HT1080 (cell line): ENCODE data around the gene GABBR1. TPM values are rescaled to one million over a fixed set of nuclear protein-coding genes. Genes with fewer than 3 reads are reported as not detected.

Experiments
- DNase-seq: peaks from one replicate; pipeline ENCODE4 v3.0.0-alpha.2; 2015; ENCODE audit warnings: low read depth
- total RNA-seq: library from RNA; depleted of rRNA; stranded (reverse); fragments of >200 nt; shearing (Covaris generic); gene quantifications from 2 replicates; pipeline ENCODE4 v1.2.3, GENCODE V29; 2014

Gene GABBR1
- total RNA-seq, 1 experiment from 2014 or later, result 10.4 TPM

DNA sequence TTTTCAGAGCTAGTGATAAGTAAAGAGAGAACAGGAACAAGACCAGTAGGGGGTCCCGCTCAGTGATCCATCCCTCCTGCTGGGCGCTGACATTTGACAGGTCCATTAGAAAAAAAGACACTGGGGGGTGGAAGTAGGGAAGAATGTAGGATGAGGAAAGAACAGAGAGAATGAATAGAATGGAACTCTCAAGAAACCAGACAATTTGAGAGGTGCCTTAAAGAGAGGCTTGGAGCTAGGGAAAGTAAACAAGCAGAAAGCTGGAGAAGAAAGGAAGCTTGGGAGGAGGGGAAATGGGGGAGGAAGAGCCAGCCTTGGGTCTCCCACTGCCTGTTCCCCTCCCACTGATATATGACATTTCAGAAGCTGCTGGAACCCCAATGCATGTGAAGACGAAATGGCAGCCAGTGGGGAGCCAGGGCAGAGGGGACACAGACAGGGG, 8.4 kb downstream of the GABBR1 start:
- no peak for DNase-seq

- DNase-seq, result no peak
These were observed 12.4 kb downstream of the GABBR1 start for GRCh38 chr6:29620630-29621029.

DNA sequence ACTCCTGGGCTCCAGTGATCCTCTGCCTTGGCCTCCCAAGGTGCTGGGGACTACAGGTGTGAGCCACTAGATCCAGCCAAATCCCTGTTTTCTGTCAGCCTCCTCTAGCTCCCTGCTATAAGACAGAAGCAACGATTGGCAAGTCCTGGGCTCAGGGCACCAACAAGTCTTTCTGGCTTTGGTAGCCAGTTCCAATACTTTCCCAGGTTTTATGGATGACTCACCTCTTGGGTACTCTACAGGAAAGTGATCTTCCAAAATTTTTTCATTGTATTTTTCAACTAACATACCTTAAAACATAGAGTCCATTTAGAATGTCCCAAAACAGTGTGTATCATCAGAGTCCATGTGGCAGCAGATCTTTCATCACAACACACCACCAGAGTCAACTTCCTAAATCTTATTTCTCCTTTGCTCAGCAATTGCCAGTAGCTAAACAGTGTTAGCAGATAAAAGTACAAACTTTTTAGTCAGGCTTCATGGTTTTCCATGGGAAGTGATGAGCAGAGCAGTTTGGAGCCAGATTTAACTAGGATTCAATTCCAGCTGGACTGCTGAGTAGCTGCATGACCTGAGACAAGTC, 13.3 kb downstream of the GABBR1 start:
- DNase-seq, result no peak

GRCh38 chr6:29617782-29618554, 15.0 kb downstream of the GABBR1 start:
- DNase-seq, result no peak

DNA sequence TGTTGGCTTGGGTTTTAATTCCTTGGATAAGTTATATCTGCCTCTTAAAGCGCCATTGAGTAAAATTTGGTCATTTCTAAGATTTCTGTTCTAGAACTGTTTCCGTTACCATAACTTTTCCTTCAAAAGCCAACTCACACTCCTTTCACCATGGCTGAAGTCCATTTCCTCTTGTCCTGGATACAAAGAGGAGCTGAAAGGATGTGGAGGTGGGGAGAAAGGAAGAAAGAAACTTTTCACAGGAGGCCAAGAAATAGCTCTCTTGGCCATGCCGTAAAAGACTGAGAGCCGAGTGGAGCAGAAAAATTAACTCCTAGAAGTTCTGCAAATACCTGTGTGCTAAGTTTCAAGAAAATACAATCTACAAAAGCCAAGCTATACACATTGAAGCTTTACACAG, 21.6 kb downstream of the GABBR1 start:
- no peak for DNase-seq

DNA sequence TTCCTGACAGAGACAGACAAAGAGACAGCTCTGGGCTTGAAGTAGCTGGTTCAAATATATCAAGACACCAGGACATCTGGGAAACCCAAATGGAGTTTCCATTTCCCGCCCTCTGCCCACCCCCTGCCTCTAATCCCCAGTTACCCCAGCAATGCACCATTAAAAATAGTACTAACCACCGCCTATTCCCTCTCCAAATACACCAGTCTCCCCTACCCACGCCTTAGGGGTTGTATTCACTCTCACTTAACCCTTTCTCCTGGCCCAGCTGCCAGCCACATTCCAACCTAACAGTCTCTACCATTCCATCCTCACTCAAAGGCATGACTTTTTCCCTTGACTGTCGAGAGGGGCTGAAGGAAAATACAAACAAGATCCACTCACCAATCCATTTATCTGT, 22.4 kb downstream of the GABBR1 start:
- DNase-seq, result no peak

DNA sequence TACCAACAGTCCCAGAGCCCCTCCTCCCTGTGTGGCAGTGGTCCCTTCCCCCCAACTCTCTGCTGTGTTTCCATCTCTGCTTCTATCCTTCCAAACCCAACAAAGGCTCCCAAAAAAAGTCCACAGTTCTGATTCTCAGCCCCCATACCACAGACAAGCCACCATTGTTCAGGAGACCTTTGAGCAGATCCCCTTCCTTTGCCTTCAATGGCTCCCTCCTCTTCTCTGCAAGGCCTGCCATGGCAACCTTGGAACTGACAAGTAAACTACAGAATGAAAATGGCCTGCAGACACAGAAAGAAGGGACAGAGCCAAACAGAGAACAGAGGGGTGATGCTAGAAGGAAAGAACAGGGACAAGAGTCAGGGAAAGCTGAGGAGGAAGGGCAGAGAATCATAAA, 24.9 kb downstream of the GABBR1 start:
- DNase-seq, result no peak

DNA sequence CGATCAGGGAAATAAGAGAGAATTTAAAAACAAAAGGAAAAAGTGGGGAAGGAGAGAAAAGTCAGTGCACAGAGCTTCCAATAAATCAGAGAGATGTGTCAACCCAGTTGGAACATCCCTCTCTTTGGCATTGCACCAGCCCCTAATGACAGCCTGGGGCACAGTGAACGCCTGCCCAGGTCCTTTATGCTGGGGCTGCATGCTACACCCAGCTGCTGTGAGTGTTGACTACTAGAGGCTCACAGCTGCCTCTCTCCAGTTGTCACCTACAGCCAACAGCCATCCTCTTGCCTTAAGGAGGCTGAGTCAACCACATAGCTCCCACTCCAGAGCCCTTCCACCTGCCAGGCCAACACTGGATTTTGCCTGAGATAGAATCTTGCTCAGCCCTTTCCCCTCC, 29.1 kb downstream of the GABBR1 start:
- no peak for DNase-seq

- DNase-seq, result no peak
These were observed 29.5 kb downstream of the GABBR1 start for GRCh38 chr6:29603456-29603855.

DNA sequence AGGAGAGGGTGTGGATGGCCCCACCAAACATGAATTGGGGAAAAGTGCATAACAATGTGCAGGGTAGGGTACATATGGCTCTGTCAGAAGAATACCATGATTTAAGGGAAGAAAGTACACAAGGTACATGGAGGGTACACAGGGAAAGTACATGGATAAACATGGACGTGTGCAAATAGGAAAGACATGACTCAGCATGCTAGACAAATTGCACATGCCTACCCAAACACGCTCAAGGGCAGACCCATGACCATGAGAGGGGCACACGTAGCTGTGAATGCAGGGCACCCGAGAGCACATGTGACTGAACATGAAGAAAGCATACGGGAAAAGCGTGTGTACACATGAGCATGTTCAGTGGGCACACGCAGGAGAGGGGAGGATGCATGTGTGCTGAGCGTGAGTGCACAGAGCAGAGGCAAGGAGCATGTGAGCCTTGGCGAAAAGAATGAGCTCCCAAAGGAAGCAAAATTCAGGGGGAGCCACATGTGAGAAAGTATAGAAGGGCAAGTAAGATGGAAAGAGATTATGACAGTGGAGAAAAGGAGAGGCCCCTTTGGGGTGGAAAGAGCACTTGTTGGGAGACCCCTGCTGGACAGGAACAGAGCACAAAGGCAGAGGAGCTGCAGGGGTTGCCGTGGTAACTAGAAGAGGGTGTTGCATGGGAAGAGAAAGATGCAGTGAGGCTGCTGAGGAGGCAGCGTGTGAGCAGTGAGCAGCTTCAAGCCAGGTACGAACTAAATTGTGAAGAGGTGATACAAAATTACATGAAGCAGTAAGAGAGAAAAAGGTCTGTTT, 30.2 kb downstream of the GABBR1 start:
- peak; percentile 50 for DNase-seq

GRCh38 chr6:29598172-29598747, 34.7 kb downstream of the GABBR1 start:
- no peak for DNase-seq

DNA sequence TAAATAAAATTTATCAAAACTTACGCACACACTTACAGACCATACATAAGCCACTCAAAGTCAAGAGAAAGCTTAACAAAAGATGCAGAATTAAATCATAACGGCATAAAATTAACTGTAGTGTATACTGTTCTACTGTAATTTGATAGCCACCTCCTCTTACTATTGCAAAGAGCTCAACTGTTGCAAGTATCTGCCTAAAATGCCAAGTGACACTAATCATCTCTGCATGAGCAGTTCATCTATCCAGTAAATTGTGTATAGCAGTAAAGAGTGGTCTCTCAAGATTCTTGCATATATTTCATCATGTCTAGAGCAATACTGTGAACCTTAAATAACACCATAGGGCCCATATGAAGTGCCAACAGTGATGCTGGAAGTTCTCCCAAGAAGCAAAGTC, 35.8 kb downstream of the GABBR1 start:
- DNase-seq, result no peak

GRCh38 chr6:29596381-29596900, 36.5 kb downstream of the GABBR1 start:
- no peak for DNase-seq

DNA sequence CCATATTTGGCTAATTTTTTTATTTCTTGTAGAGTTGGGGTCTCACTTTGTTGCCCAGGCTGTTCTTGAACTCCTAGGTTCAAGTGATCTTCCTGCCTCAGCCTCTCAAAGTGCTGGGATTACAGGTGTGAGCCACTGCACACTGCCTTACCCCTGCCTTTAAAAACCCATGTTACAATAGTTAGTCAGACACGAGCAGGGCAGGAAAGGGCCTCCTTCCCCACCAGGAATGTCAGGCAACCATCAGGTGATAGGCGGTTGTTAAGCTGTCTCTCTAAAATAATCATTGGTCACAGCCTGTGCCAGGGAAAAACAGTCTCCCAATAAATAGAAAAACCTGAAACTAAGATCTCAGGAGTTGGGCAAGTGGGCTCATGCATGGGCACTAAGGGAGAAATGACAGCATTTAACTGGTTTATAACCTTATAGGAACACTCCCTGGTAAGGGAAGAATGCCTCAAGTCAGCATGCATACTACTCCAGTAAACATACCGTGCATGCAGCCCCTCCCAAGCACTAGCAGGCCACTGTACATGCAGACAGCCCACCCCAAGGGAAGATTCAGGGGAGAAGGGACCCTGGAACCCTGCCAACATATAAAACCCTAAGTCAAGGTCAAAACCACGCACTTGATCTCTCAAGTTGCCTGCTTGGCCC, 39.7 kb downstream of the GABBR1 start:
- no peak for DNase-seq

GRCh38 chr6:29591677-29592076, 41.3 kb downstream of the GABBR1 start:
- DNase-seq, result no peak

GRCh38 chr6:29590218-29590808, 42.7 kb downstream of the GABBR1 start:
- DNase-seq, result no peak

- DNase-seq, result peak; percentile 33
These were observed 43.4 kb downstream of the GABBR1 start for GRCh38 chr6:29589423-29590048.

- DNase-seq, result no peak
These were observed 48.2 kb downstream of the GABBR1 start, which contains the start of gene OR2H2 for GRCh38 chr6:29584821-29585220. TSS of gene OR2H2 (plus strand) at chr6:29585121. CDS start at chr6:29587945, 2,824 bp downstream.

DNA sequence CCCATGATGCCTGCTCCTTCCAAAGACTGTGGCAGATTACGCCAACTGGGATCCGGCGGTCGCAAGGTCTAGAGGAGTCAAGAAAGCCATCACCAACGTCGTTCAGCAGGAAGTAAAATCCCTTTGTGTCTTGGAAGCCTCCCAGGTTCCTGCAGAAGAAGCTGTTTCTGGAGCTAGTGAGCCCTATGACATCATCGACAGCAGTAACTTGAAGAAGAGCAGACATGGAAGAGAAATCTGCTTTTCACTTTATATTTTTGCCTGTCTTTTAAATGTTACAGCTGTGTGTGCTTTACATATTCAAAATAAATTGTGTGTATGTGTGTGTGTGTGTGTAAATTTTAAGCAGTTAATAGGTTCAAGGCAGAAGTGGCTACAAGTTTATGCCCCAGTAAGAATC, 55.4 kb downstream of the GABBR1 start:
- no peak for DNase-seq

GRCh38 chr6:29576056-29576455, 56.9 kb downstream of the GABBR1 start:
- DNase-seq, result no peak
